ENCODE data around the gene SLC7A6. TPM values are rescaled to one million over a fixed set of nuclear protein-coding genes. Genes with fewer than 3 reads are reported as not detected.

Gene SLC7A6
- total RNA-seq, 1 donor from 2014 or later: 54.1 TPM

DNA sequence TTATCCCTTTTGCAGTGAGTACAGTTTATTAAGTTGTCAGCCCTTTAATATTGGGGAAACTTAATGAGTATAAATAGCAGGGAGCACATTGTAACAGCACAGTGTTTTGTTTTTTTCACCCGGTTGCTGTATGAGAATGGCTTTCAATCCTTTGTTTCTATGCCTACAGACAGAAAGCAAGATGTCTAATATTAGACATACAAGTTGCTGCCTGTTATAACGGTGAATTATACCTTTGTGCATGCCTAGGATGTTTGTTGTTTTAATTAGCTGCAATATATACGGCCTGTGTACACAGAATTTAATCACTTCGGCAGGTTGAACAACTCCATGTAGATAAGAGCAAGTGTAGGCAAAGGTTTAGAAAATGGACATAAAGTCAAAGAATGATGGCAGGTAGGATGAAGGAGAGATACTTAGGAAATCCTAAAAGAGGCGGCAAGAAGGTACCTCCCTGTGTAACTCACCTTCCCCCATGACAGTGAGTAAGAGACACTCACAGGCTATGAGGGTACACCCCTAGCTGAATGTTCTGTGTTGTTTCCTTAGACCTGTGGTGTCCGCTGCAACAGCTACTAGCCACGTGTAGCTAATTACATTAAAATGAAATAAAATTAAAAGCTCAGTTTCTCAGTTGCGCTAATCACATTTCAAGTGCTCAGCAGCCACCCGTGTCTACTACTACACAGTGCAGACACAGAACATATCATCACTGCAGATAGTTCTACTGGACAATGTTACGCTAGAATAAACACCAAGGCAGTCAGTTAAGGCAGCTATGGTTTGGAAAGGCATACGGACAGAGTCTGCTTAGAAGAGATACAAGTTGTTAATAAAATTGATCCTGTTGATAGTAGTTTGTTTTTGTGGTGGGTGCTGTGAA lies 35.5 kb downstream of the SLC7A6 start:
- Mint-ChIP-seq H3K4me1 (no peaks in the 10 kb centered on the region), H3K4me3 (no peak overlapping the region), H3K27me3 (no peaks in the 10 kb centered on the region), H3K27ac (no peak overlapping the region), H3K9me3 (no peaks in the 10 kb centered on the region), H3K36me3 (ENCODE audit: low read depth) (peaks cover 93% of the 10 kb centered on the region)
- TF ChIP-seq, protein P1, sequence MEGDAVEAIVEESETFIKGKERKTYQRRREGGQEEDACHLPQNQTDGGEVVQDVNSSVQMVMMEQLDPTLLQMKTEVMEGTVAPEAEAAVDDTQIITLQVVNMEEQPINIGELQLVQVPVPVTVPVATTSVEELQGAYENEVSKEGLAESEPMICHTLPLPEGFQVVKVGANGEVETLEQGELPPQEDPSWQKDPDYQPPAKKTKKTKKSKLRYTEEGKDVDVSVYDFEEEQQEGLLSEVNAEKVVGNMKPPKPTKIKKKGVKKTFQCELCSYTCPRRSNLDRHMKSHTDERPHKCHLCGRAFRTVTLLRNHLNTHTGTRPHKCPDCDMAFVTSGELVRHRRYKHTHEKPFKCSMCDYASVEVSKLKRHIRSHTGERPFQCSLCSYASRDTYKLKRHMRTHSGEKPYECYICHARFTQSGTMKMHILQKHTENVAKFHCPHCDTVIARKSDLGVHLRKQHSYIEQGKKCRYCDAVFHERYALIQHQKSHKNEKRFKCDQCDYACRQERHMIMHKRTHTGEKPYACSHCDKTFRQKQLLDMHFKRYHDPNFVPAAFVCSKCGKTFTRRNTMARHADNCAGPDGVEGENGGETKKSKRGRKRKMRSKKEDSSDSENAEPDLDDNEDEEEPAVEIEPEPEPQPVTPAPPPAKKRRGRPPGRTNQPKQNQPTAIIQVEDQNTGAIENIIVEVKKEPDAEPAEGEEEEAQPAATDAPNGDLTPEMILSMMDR (IDR thresholded peaks at IDR 0.05): no peak
- intact Hi-C loops (cut with micrococcal nuclease): no loop called here
- ChIA-PET CTCF (interaction anchor here (0.8 to 1.8 kb wide), 4 partner anchors 16 to 38 kb away, joined by 3 to 6 read pairs (median 5); partner anchors contain the start of gene SLC7A6), POLR2A (interaction anchor here (0.6 to 1.7 kb wide), 3 partner anchors 11 to 1272 kb away, joined by 5 to 10 read pairs (median 9); partner anchors contain the start of genes PRMT7 and SLC7A6OS)
- ATAC-seq (ENCODE audit: low read depth) (no peak), DNase-seq (no peak)

GRCh38 chr16:68300734-68301459 lies 36.6 kb downstream of the SLC7A6 start:
- H3K36me3 Mint-ChIP-seq (ENCODE audit: low read depth): peaks cover 93% of the 10 kb centered on the region
- H3K4me1 Mint-ChIP-seq: no peaks in the 10 kb centered on the region
- H3K4me3 Mint-ChIP-seq: no peak overlapping the region
- no peak for DNase-seq
- H3K27me3 Mint-ChIP-seq: no peaks in the 10 kb centered on the region
- H3K27ac Mint-ChIP-seq: no peak overlapping the region
- POLR2A ChIA-PET: interaction anchor here (0.6 to 1.7 kb wide), 3 partner anchors 15 to 1273 kb away, joined by 3 to 10 read pairs (median 5); no protein-coding TSS in a partner anchor
- TF ChIP-seq, protein P1 (IDR thresholded peaks at IDR 0.05): no peak
- ATAC-seq (ENCODE audit: low read depth): no peak
- CTCF ChIA-PET: interaction anchor here (1.8 kb wide), 2 partner anchors 37 to 39 kb away, joined by 6 read pairs; partner anchors contain the start of gene SLC7A6
- intact Hi-C loops (cut with micrococcal nuclease): no loop called here
- H3K9me3 Mint-ChIP-seq: no peaks in the 10 kb centered on the region

DNA sequence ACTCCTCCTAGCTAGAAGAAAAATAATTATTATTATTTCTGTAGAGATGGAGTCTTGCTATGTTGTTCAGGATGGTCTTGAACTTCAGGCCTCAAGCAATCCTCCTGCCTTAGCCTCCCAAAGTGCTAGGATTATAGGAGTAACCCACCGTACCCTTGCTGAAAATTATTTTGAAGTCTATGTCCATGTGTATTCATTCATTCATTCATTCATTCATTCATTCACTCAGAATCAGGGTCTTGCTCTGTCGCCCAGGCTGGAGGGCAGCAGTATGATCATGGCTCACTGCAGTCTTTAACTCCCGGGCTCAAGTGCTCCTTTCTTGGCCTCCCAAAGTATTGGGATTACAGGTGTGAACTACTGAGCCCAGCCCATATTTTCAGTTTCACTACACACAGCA lies 42.3 kb downstream of the SLC7A6 start:
- Mint-ChIP-seq H3K9me3 (no peaks in the 10 kb centered on the region), H3K4me1 (peaks cover 25% of the 10 kb centered on the region), H3K36me3 (ENCODE audit: low read depth) (peaks cover 63% of the 10 kb centered on the region), H3K27me3 (no peaks in the 10 kb centered on the region), H3K27ac (no peak overlapping the region), H3K4me3 (no peak overlapping the region)
- intact Hi-C loops (cut with micrococcal nuclease): no loop called here
- TF ChIP-seq, protein P1 (IDR thresholded peaks at IDR 0.05): no peak
- CTCF ChIA-PET: interaction anchor here (1.0 to 1.9 kb wide), 2 partner anchors 42 to 45 kb away, joined by 5 to 7 read pairs; partner anchors contain the start of gene SLC7A6
- no peak for ATAC-seq (ENCODE audit: low read depth)
- no peak for DNase-seq
- POLR2A ChIA-PET: no interaction called here

GRCh38 chr16:68309799-68310198 lies 45.5 kb downstream of the SLC7A6 start:
- Mint-ChIP-seq H3K4me3 (peak overlapping the region; percentile 98), H3K9me3 (no peaks in the 10 kb centered on the region), H3K36me3 (ENCODE audit: low read depth) (peaks cover 53% of the 10 kb centered on the region), H3K27me3 (no peaks in the 10 kb centered on the region), H3K27ac (peak overlapping the region; percentile 93), H3K4me1 (peaks cover 38% of the 10 kb centered on the region)
- CTCF ChIA-PET: interaction anchor here (1.6 to 1.7 kb wide), 2 partner anchors 20 to 48 kb away, joined by 6 to 9 read pairs; no protein-coding TSS in a partner anchor
- DNase-seq (no peak), ATAC-seq (ENCODE audit: low read depth) (no peak)
- POLR2A ChIA-PET: interaction anchor here (2.3 to 5.4 kb wide), 2 partner anchors 25 to 47 kb away, joined by 37 to 104 read pairs; partner anchors contain the start of gene SLC7A6
- intact Hi-C loops (cut with micrococcal nuclease): loop anchor here (1.0 to 2.0 kb wide), 7 partner anchors 19 to 463 kb away; partner anchors contain the start of genes CENPT, NUTF2, PLA2G15 and SLC7A6
- TF ChIP-seq, protein P1 (IDR thresholded peaks at IDR 0.05): no peak
